NCI-H2107 (cell line): ENCODE data around the gene DEFB128.
"Not testable (repeated sequence)": the region's sequence is repeated elsewhere in the genome, so short reads cannot be mapped to it uniquely, and the experiment has no call there.

Experiments used
- DNase-seq: peaks from one replicate; lab custom pipeline; 2025; lab: John Stamatoyannopoulos, UW

The DEFB128 gene

GRCh38 chr20:189611-190010 lies at the start of gene DEFB128:
DEFB128 (minus strand) TSS chr20:189711; CDS start chr20:189623, 88 bp downstream.
- no peak for DNase-seq

- no peak for DNase-seq
Observed at GRCh38 chr20:237929-238328, 48.4 kb upstream of the DEFB128 start.

- DNase-seq: no peak
Observed at GRCh38 chr20:237489-237888, 48.0 kb upstream of the DEFB128 start.

GRCh38 chr20:235891-236290 lies 46.4 kb upstream of the DEFB128 start:
- DNase-seq: no peak

GRCh38 chr20:227439-228105 lies 38.1 kb upstream of the DEFB128 start:
- DNase-seq: no peak

- DNase-seq: no peak
Observed at GRCh38 chr20:226958-227357, 37.4 kb upstream of the DEFB128 start, which contains the start of gene DEFB129. DEFB129 (plus strand) TSS chr20:227258; CDS start chr20:227289, 31 bp downstream.

- not testable (repeated sequence) for DNase-seq
Observed at GRCh38 chr20:225879-226278, 36.4 kb upstream of the DEFB128 start.

GRCh38 chr20:221258-221830 lies 31.8 kb upstream of the DEFB128 start:
- no peak for DNase-seq

GRCh38 chr20:219290-220115 lies 30.0 kb upstream of the DEFB128 start:
- no peak for DNase-seq

GRCh38 chr20:217266-217665 lies 27.8 kb upstream of the DEFB128 start:
- DNase-seq: no peak

- no peak for DNase-seq
Observed at GRCh38 chr20:215796-216195, 26.3 kb upstream of the DEFB128 start.

- no peak for DNase-seq
Observed at GRCh38 chr20:214383-214782, 24.9 kb upstream of the DEFB128 start.

- no peak for DNase-seq
Observed at GRCh38 chr20:210809-211502, 21.4 kb upstream of the DEFB128 start.

- no peak for DNase-seq
Observed at GRCh38 chr20:208942-209566, 19.5 kb upstream of the DEFB128 start.

- DNase-seq: not testable (repeated sequence)
Observed at GRCh38 chr20:203630-204029, 14.1 kb upstream of the DEFB128 start.

- DNase-seq: no peak
Observed at GRCh38 chr20:199996-200395, 10.5 kb upstream of the DEFB128 start.

- no peak for DNase-seq
Observed at GRCh38 chr20:198225-198624, 8.7 kb upstream of the DEFB128 start.

GRCh38 chr20:187733-188132 lies 1.8 kb downstream of the DEFB128 start:
- DNase-seq: no peak

GRCh38 chr20:184288-184687 lies 5.2 kb downstream of the DEFB128 start:
- no peak for DNase-seq

GRCh38 chr20:168876-169275 lies 20.6 kb downstream of the DEFB128 start:
- no peak for DNase-seq

- no peak for DNase-seq
Observed at GRCh38 chr20:164618-165017, 24.9 kb downstream of the DEFB128 start.

- DNase-seq: no peak
Observed at GRCh38 chr20:157154-157553, 32.4 kb downstream of the DEFB128 start, which contains the start of gene DEFB127. DEFB127 (plus strand) TSS chr20:157454; CDS start chr20:157545, 91 bp downstream.
